HG03175 (cell line): ENCODE data around the gene MBOAT7.
A peak's percentile ranks its signal among the peaks of the same experiment; 100 is the strongest.
"Not testable (repeated sequence)": the region's sequence is repeated elsewhere in the genome, so short reads cannot be mapped to it uniquely, and the experiment has no call there.

Experiments used
- ATAC-seq: cut with Tn5 transposase; IDR thresholded peaks from one replicate; pipeline ENCODE4 v1.9.1; 2021; ENCODE audit warnings: mild to moderate bottlenecking, moderate library complexity; ENCODE audit not compliant: unreplicated experiment

MBOAT7 gene

DNA sequence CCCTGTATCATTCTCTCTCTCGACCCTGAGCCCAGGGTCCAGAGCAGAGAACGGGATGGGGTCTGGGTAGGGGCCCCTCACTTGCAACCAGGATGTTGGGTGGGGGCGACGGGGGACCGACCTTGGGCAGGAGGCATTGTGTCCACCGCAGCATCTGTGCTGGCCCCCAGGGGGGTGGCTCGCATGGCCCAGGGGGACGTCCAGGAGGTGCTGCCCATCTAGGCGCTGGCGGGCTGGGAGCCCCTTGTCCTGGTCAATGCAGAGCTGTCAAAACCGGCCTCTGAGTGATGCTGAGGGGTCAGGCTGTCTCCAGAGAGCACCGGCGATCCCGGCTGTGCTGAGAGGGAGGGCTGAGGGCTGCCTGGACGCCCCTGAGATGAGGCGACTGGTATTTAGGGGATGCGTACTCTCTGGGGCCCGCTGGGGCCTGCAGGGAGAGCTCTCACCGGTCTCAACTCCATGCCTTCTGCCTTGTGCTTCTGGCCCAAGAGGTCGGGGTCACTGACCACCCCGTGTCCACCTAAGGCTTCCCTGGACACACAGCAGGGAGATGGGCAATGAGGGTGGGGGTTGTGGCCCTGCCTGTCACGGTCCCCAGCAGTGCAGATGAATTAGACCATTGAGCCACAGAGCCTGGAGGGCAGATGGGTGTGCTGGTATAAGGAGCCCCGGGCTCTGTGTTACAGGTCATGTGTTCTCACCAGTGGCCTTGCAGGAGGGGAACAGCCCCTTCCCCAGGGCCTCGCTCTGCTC, 19.9 kb upstream of the MBOAT7 start:
- no peak for ATAC-seq

GRCh38 chr19:54208784-54209057, 19.3 kb upstream of the MBOAT7 start:
- no peak for ATAC-seq

DNA sequence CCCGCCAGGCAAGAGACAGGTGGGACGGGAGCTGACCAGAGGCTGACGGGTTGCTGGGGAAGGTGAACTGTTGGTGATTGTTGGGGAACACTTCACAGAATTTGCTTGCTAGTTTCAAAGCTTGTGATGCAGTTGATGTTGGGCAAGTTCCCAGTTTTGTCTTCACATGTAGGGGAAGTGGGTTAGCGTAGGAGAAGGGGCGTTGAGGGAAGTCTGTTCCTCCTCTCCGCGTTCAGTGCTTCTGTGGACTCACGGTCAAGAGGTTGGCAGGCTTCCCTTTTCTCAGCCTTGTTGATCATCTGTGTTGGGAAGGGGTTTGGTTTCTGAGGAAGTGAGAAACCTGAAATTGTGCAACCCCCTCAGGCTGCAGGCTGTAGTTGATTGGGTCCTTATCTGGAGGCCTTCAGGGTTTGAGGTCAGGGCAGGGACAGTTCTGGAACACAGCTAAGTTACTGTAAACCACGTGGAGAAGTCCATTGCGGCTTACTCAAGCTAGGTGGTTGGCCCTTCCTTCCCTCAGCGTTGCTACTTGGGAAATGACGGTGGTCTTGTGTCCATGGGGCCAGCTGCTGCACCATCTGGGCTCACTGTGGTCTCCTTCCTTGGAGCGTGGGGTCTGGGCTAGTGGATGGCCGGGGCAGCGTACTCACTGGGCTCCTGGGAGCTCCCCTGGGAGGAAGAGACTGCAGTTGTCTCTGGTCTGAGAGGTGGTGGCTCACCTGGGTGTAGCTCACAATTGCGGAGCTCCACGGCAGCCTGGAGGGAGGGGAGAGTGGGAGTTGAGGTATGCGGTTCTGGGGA, 18.8 kb upstream of the MBOAT7 start:
- peak; percentile 38 for ATAC-seq

DNA sequence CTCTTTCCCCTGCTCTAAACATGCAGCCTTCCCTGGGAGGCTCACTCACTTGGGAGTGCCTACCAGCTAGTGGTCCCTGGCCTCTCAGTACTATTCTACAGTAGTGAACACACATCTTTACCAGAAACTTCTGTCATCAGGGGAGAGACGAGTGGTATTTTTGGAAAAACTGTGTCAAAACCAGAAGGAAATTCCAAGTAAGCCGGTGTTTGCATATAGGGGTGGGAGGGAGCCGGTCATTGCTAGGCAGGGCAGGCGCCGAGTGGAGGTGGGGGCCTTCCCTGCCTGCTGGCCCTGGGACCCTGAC, 18.2 kb upstream of the MBOAT7 start:
- ATAC-seq, result no peak

- not testable (repeated sequence) for ATAC-seq
Measured at GRCh38 chr19:54207193-54207592, 17.8 kb upstream of the MBOAT7 start.

DNA sequence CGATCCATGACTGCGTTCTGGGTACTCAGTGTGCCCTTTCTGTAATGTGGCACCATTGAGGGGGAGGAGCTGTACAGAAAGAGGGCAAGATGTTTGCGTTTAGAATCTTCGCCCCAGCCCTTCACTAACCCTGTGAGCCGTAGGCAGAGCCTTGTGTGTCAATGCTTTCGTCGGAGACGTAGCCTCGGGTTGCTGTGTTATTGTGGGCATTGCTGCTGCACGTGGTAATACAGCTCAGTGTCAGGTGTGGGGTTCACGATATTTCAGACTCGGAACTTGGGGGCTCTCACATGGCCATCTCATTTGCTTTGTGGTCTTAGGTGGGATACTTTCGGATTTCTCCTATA, 17.4 kb upstream of the MBOAT7 start:
- no peak for ATAC-seq

DNA sequence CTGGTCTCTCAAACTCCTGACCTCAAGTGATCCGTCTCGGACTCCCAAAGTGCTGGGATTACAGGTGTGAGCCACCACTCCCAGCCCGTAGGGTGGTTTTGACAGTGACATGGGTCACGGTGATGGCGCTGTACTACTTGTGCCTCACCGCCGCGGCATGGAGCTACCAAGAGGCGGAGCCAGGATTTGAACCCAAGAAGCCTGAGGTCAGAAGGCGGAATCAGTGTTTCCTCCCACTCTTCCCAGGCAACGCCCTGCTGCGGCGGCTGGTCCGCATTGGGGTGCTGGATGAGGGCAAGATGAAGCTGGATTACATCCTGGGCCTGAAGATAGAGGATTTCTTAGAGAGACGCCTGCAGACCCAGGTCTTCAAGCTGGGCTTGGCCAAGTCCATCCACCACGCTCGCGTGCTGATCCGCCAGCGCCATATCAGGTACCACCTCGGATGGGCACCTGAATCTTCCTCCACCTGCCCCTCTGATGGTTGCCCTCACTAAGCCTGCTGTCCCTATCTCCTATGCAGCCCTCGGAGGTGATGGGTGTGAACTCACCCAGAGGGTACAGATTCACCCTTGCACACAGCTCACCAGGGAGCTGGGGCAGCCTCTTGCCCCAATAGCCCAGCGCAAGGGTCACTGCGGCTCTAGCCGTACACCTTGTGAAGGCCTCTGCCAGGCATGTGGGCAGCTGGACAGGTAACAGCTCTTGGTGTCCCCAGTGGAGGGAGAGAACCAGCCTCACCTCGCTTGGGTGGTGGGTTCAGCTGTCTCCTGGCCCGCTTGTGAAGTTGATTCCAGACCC, 16.9 kb upstream of the MBOAT7 start:
- ATAC-seq, result no peak

DNA sequence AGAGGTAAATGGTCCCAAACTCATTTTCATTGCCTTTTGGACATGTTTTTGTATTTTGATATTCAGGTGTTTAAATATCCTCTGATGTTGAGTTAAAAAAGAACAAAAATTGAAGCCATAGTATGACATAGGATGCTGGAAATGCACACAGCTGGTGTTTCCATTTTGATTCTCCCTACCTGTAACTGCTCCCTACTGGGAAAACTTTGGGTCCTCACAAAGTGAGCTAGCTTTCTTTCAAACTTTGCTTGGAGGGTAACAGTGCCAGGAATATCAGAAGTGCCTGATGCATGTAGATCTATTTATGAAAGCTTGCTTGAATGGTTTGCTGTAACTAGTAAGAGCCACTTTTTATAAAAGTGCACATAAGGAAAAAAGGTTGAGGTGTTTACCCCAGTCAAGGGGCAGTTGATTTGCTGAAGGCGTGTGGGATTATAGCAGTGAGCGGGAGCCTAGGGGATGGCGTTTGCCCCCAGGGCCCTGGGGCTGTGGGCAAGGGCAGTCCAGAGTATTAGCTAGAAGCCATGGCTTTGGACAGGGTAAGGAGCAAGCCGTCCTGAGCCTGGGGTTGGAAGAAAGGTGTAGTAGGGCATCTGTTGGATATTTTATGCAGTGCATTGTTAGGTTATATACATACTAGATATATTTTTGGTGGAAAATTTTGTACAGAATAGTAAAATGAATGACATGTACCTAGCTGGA, 15.5 kb upstream of the MBOAT7 start:
- ATAC-seq, result no peak

- ATAC-seq, result no peak
Measured at GRCh38 chr19:54203151-54203611, 13.8 kb upstream of the MBOAT7 start.

- no peak for ATAC-seq
Measured at GRCh38 chr19:54201980-54202379, 12.6 kb upstream of the MBOAT7 start.

GRCh38 chr19:54201172-54201701, 11.9 kb upstream of the MBOAT7 start:
- no peak for ATAC-seq

DNA sequence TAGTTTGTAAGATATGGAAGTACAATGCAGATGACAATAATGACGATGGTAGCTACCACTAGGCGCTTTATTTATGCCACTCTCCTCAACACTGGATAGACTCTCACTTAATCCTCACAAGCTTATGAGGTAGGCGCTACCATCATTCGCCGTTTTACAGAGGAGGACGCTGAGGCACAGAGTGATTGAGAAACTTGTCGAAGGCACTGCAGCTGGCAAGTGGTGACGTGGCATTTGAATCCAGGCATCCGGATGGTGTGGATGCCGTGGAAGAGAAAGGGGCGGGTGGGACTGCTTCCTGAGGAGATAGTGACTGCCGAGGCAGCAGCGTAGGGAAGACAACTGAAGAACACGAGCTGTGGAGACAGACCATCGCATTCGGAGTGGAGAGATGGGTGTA, 10.0 kb upstream of the MBOAT7 start:
- ATAC-seq, result no peak

DNA sequence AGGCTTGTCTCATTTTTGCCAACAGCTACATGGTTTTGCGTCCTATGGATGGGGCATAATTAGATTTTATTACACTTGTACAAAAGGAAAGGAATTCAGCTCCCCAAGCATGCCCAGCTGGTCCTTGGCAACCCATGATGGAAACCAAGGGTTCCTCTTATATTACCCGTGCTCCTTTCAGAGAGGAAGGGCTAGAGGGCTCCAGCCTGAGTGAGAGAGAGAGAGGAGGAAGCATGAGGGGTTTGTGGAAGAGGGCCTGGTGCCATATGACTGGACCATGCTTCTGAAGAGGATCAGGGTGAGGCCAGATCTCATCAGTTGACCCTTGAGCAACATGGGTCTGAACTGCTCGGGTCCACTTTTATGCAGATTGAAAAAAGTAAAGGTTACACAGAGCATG, 7.7 kb upstream of the MBOAT7 start:
- no peak for ATAC-seq

GRCh38 chr19:54196536-54196935, 7.2 kb upstream of the MBOAT7 start:
- no peak for ATAC-seq

DNA sequence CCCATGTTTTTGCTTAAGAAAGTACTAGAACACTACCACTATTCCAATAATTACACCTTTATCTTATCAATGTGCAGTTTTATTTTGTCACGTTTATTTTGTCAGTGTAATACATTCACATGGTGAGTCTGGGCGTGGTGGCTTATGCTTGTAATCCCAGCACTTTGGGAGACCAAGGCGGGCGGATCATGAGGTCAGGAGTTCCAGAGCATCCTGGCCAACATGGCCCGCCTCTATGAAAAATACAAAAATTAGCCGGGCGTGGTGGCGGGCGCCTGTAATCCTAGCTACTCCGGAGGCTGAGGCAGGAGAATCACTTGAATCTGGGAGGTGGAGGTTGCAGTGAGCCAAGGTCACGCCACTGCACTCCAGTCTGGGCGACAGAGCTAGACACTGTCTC, 5.1 kb upstream of the MBOAT7 start:
- ATAC-seq, result not testable (repeated sequence)

DNA sequence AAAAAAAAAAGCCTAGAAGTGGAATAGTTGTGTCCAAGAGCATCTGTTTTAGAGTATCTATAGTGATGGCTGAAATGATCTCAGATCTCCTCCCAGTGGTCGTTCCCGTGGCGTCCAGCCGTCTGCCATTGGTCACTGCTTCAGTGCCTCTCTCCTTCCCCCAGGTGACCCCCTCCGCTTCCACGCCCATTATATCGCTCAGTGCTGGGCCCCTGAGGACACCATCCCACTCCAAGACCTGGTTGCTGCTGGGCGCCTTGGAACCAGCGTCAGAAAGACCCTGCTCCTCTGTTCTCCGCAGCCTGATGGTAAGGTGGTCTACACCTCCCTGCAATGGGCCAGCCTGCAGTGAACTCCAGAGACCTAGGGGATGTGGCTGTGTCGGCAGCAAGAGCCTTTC, 3.6 kb upstream of the MBOAT7 start:
- ATAC-seq, result no peak

DNA sequence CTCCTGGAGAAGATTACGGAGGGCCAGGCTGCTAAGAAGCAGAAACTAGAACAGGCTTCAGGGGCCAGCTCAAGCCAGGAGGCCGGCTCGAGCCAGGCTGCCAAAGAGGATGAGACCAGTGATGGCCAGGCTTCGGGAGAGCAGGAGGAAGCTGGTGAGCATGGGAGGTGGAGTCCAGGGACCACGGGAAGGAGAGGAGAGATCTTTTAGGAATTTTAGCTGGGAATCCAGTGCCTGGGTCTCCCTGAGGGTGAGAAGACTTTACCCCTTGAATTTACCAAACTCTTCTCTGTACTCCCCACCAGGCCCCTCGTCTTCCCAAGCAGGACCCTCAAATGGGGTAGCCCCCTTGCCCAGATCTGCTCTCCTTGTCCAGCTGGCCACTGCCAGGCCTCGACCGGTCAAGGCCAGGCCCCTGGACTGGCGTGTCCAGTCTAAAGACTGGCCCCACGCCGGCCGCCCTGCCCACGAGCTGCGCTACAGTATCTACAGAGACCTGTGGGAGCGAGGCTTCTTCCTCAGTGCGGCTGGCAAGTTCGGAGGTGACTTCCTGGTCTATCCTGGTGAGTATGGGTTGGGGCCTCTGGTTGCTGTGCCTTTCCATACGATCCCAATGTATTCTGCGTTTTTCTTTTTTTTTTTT, 2.6 kb upstream of the MBOAT7 start:
- ATAC-seq, result no peak

GRCh38 chr19:54191011-54191810, 1.8 kb upstream of the MBOAT7 start, which contains the start of gene TSEN34:
Gene TSEN34, plus strand, starts transcription at chr19:54191308. Its CDS starts 57 bp downstream, at chr19:54191365.
- ATAC-seq, result peak; percentile 27

GRCh38 chr19:54190503-54191010, 1.2 kb upstream of the MBOAT7 start:
- peak; percentile 48 for ATAC-seq
